Right lobe of liver (tissue), 4 donors: ENCODE measurements around the gene C15orf40.

Experiments
- POLR2A ChIP-seq: fragments of 450-650 bp; IDR thresholded peaks from one replicate; pipeline ENCODE4 v1.6.1; 2017; ENCODE audit warnings: antibody characterized with exemption, mild to moderate bottlenecking
- TF ChIP-seq, protein P1 (sequence below), 4 donors: fragments of 200-600 bp in 3 of 4; fragments of 450-650 bp in 1 of 4; IDR thresholded peaks; one replicate each; pipeline versions ENCODE4 v1.5.1 to v1.8.0; 2016 to 2022; ENCODE audit warnings: antibody characterized with exemption in 4 of 4, mild to moderate bottlenecking in 2 of 4
- donor health status: DM: no; HTN: no; CAD: no.
- donor health status: DM: no; HTN: no; CAD: no.
- donor health status: DM: no; HTN: yes; CAD: no.

DNA sequence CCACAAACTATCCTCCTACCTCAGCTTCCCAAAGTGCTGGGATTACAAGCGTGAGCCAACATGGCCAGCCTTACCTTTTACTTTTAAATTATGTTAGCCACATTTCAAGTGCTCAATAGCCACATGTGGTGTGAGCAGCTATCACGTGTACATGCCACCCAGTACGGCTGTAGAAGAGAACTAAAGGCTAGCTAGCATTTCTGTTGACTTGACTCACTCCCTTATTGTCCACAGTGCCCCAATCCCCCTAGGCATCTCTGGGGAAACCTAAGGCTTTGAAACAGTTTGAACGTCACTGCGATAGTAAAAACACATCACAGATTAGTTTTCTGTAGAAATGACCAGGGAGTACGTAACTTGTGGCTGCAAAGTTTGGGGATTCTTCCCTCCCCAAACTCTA lies 12.0 kb downstream of the C15orf40 start:
- TF ChIP-seq, protein P1, sequence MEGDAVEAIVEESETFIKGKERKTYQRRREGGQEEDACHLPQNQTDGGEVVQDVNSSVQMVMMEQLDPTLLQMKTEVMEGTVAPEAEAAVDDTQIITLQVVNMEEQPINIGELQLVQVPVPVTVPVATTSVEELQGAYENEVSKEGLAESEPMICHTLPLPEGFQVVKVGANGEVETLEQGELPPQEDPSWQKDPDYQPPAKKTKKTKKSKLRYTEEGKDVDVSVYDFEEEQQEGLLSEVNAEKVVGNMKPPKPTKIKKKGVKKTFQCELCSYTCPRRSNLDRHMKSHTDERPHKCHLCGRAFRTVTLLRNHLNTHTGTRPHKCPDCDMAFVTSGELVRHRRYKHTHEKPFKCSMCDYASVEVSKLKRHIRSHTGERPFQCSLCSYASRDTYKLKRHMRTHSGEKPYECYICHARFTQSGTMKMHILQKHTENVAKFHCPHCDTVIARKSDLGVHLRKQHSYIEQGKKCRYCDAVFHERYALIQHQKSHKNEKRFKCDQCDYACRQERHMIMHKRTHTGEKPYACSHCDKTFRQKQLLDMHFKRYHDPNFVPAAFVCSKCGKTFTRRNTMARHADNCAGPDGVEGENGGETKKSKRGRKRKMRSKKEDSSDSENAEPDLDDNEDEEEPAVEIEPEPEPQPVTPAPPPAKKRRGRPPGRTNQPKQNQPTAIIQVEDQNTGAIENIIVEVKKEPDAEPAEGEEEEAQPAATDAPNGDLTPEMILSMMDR (IDR thresholded peaks at IDR 0.05): no peak
- TF ChIP-seq POLR2A: no peak
